ENCODE data around the gene ARID1B.

ARID1B gene

DNA sequence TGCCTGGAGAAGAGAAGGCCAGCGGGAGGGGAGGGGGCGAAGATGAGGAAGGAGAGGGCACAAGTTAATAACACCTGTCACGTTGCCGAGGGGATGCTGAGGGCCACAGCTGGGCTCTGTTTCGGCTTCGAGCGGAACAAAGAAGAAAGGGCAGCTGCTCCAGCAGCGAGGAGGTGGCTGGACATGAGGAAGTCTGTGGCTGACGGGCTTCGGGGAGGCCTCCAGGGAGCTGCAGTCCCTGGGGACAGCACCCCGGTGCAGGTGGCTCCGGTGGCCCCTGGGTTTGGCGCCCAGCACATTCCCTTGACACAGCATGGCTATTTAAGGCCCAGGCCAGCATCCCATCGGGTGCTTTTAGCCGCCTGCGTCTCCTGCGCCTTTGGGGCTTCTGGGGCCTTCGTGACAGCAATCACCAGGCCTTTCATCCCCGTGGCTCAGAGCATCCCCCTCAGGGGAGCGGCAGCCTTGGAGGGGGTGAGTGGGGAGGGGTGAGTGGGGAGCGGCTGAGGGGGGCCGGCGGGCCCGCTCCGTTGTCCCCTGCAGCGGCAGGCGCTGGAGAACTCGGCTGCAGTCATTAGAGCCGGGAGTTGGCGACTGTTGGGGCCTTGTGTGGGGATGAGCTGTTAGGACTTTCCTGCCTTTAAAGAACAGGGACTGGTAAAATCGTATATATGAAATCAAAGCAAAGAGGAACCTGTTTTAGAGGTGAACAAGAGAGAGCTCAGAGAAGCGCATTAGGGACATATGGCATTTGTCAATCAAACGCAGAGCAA is 447.2 kb downstream of the ARID1B start:
- H3K36me3 ChIP-seq (ENCODE audit: insufficient read depth, low read length) = no peaks in the 10 kb centered on the region
- no peak overlapping the region for H3K4me3 ChIP-seq (ENCODE audit: low read length)
- no peaks in the 10 kb centered on the region for H3K9me3 ChIP-seq (ENCODE audit: low read length)
- no peak overlapping the region for H2AFZ ChIP-seq (ENCODE audit: low read depth, low read length)
- no peaks in the 10 kb centered on the region for H3K27me3 ChIP-seq (ENCODE audit: insufficient read depth, low read length)
- peaks cover 11% of the 10 kb centered on the region for H3K4me1 ChIP-seq (ENCODE audit: insufficient read depth, low read length)

GRCh38 chr6:157224951-157225574 is 447.9 kb downstream of the ARID1B start:
- Histone ChIP-seq H3K36me3 (ENCODE audit: insufficient read depth, low read length) (no peaks in the 10 kb centered on the region), H3K4me1 (ENCODE audit: insufficient read depth, low read length) (peaks cover 15% of the 10 kb centered on the region), H3K27me3 (ENCODE audit: insufficient read depth, low read length) (no peaks in the 10 kb centered on the region), H3K4me3 (ENCODE audit: low read length) (no peak overlapping the region), H2AFZ (ENCODE audit: low read depth, low read length) (no peak overlapping the region), H3K9me3 (ENCODE audit: low read length) (no peaks in the 10 kb centered on the region)

DNA sequence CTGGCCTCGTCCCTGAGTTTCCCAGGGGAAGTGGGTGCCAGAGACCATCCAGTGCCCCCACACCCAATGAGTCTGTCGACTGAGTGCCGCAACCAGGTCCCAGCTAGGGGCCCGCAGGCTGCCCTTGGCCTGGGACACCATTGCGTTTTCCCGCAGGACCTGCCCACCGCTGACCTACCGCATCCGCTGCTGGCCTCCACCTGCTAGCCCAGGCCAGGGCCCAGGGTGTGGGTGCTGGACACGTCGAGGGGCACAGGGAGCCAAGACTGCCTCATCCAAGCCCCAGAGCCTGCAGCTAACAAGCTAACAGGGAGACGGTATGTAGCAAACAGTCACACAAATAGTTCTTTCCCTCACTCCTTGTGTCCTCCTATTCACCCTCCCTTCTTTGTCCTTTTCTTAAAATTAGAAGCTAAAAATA is 448.4 kb downstream of the ARID1B start:
- Histone ChIP-seq H3K9me3 (ENCODE audit: low read length) (no peaks in the 10 kb centered on the region), H3K36me3 (ENCODE audit: insufficient read depth, low read length) (no peaks in the 10 kb centered on the region), H3K4me3 (ENCODE audit: low read length) (no peak overlapping the region), H3K4me1 (ENCODE audit: insufficient read depth, low read length) (peaks cover 15% of the 10 kb centered on the region), H3K27me3 (ENCODE audit: insufficient read depth, low read length) (no peaks in the 10 kb centered on the region), H2AFZ (ENCODE audit: low read depth, low read length) (no peak overlapping the region)

DNA sequence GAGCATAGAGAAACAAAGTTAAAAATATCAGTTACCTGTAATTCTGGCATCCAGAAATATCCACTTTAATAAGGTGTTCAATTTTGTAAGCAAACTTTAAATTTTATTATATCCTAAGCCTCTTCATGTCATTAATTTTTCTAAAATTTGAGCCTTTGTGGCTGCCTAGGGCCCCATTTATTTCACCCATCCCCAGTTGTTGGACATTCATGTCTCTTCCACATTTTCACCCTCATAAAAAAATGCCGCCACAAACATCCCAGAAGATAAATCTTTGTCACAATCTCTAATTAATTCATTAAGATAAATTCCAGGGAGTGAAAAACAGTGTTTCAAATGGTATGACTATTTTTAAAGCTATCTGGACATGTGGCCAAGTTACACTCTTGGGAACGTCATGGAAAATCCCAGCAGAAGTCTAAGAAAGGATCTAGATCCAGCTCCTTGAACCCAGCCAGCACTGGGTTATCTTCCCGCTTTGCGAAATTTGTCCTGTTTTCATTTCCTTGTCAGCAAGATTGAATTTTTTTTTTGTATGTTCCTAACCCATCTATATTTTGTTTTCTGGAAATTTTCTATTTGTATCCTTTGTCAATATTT is 448.9 kb downstream of the ARID1B start:
- Histone ChIP-seq H3K4me1 (ENCODE audit: insufficient read depth, low read length) (peaks cover 15% of the 10 kb centered on the region), H2AFZ (ENCODE audit: low read depth, low read length) (no peak overlapping the region), H3K27me3 (ENCODE audit: insufficient read depth, low read length) (no peaks in the 10 kb centered on the region), H3K36me3 (ENCODE audit: insufficient read depth, low read length) (no peaks in the 10 kb centered on the region), H3K4me3 (ENCODE audit: low read length) (no peak overlapping the region), H3K9me3 (ENCODE audit: low read length) (no peaks in the 10 kb centered on the region)

- H3K36me3 ChIP-seq (ENCODE audit: insufficient read depth, low read length) = no peaks in the 10 kb centered on the region
- H3K4me1 ChIP-seq (ENCODE audit: insufficient read depth, low read length) = peaks cover 15% of the 10 kb centered on the region
- no peaks in the 10 kb centered on the region for H3K27me3 ChIP-seq (ENCODE audit: insufficient read depth, low read length)
- H2AFZ ChIP-seq (ENCODE audit: low read depth, low read length) = no peak overlapping the region
- no peak overlapping the region for H3K4me3 ChIP-seq (ENCODE audit: low read length)
- H3K9me3 ChIP-seq (ENCODE audit: low read length) = no peaks in the 10 kb centered on the region
These were observed 449.6 kb downstream of the ARID1B start for GRCh38 chr6:157226761-157227160.

DNA sequence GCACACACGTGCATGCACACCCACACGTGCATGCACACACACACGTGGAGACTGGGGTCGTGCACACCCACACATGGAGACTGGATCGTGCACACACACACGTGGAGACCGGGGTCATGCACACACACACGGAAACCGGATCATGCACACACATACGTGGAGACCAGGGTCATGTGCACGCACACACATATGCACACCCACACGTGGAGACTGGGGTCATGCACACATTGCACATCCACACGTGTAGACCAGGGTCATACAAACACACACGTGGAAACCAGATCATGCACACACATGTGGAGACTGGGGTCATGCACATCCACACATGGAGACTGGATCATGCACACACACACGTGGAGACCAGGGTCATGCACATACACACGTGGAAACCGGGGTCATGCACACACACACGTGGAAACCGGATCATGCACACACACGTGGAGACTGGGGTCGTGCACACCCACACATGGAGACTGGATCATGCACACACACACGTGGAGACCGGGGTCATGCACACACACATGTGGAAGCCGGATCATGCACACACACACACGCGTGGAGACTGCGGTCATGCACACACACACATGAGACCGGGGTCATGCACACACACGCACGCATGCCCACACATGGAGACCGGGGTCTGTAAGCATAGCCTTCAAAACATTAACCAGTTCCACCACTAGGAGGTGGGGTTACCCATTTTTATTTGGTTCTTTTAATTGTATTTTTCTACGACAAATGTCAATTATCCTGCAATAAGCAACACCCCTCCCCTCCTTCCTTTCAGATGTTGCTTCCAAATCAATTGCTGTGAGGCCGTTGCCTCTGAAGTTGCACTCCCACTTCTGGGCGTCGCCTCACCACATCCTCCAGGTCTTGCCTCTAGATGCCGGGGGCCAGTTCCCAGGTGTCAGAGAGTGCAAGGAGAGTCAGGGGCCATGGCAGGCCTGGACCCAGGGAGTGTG is 450.3 kb downstream of the ARID1B start:
- Histone ChIP-seq H3K4me1 (ENCODE audit: insufficient read depth, low read length) (peaks cover 15% of the 10 kb centered on the region), H3K4me3 (ENCODE audit: low read length) (no peak overlapping the region), H3K9me3 (ENCODE audit: low read length) (no peaks in the 10 kb centered on the region), H2AFZ (ENCODE audit: low read depth, low read length) (no peak overlapping the region), H3K27me3 (ENCODE audit: insufficient read depth, low read length) (no peaks in the 10 kb centered on the region), H3K36me3 (ENCODE audit: insufficient read depth, low read length) (no peaks in the 10 kb centered on the region)

GRCh38 chr6:157228426-157229131 is 451.4 kb downstream of the ARID1B start:
- no peaks in the 10 kb centered on the region for H3K9me3 ChIP-seq (ENCODE audit: low read length)
- H3K4me3 ChIP-seq (ENCODE audit: low read length) = no peak overlapping the region
- no peaks in the 10 kb centered on the region for H3K27me3 ChIP-seq (ENCODE audit: insufficient read depth, low read length)
- H3K36me3 ChIP-seq (ENCODE audit: insufficient read depth, low read length) = no peaks in the 10 kb centered on the region
- no peak overlapping the region for H2AFZ ChIP-seq (ENCODE audit: low read depth, low read length)
- H3K4me1 ChIP-seq (ENCODE audit: insufficient read depth, low read length) = peaks cover 15% of the 10 kb centered on the region

GRCh38 chr6:157229132-157229618 is 452.0 kb downstream of the ARID1B start:
- no peaks in the 10 kb centered on the region for H3K9me3 ChIP-seq (ENCODE audit: low read length)
- peaks cover 15% of the 10 kb centered on the region for H3K4me1 ChIP-seq (ENCODE audit: insufficient read depth, low read length)
- H3K27me3 ChIP-seq (ENCODE audit: insufficient read depth, low read length) = no peaks in the 10 kb centered on the region
- no peaks in the 10 kb centered on the region for H3K36me3 ChIP-seq (ENCODE audit: insufficient read depth, low read length)
- H2AFZ ChIP-seq (ENCODE audit: low read depth, low read length) = no peak overlapping the region
- H3K4me3 ChIP-seq (ENCODE audit: low read length) = no peak overlapping the region

GRCh38 chr6:157229713-157230112 is 452.5 kb downstream of the ARID1B start:
- no peak overlapping the region for H3K4me3 ChIP-seq (ENCODE audit: low read length)
- H2AFZ ChIP-seq (ENCODE audit: low read depth, low read length) = no peak overlapping the region
- no peaks in the 10 kb centered on the region for H3K36me3 ChIP-seq (ENCODE audit: insufficient read depth, low read length)
- no peaks in the 10 kb centered on the region for H3K9me3 ChIP-seq (ENCODE audit: low read length)
- H3K4me1 ChIP-seq (ENCODE audit: insufficient read depth, low read length) = peaks cover 15% of the 10 kb centered on the region
- H3K27me3 ChIP-seq (ENCODE audit: insufficient read depth, low read length) = peaks cover 3% of the 10 kb centered on the region

GRCh38 chr6:157230910-157231309 is 453.7 kb downstream of the ARID1B start:
- H3K4me3 ChIP-seq (ENCODE audit: low read length) = no peak overlapping the region
- H3K4me1 ChIP-seq (ENCODE audit: insufficient read depth, low read length) = peaks cover 18% of the 10 kb centered on the region
- H2AFZ ChIP-seq (ENCODE audit: low read depth, low read length) = no peak overlapping the region
- no peaks in the 10 kb centered on the region for H3K36me3 ChIP-seq (ENCODE audit: insufficient read depth, low read length)
- H3K27me3 ChIP-seq (ENCODE audit: insufficient read depth, low read length) = peaks cover 13% of the 10 kb centered on the region
- H3K9me3 ChIP-seq (ENCODE audit: low read length) = no peaks in the 10 kb centered on the region

GRCh38 chr6:157232161-157232895 is 455.1 kb downstream of the ARID1B start:
- Histone ChIP-seq H3K36me3 (ENCODE audit: insufficient read depth, low read length) (no peaks in the 10 kb centered on the region), H3K4me1 (ENCODE audit: insufficient read depth, low read length) (peaks cover 19% of the 10 kb centered on the region), H3K27me3 (ENCODE audit: insufficient read depth, low read length) (peaks cover 27% of the 10 kb centered on the region), H3K9me3 (ENCODE audit: low read length) (no peaks in the 10 kb centered on the region), H2AFZ (ENCODE audit: low read depth, low read length) (no peak overlapping the region), H3K4me3 (ENCODE audit: low read length) (no peak overlapping the region)

- Histone ChIP-seq H3K27me3 (ENCODE audit: insufficient read depth, low read length) (peaks cover 31% of the 10 kb centered on the region), H2AFZ (ENCODE audit: low read depth, low read length) (no peak overlapping the region), H3K4me3 (ENCODE audit: low read length) (no peak overlapping the region), H3K36me3 (ENCODE audit: insufficient read depth, low read length) (no peaks in the 10 kb centered on the region), H3K4me1 (ENCODE audit: insufficient read depth, low read length) (peaks cover 19% of the 10 kb centered on the region), H3K9me3 (ENCODE audit: low read length) (no peaks in the 10 kb centered on the region)
These were observed 456.0 kb downstream of the ARID1B start for GRCh38 chr6:157233156-157233555.
